SHP77 (cell line): ENCODE results near the gene OGFR.

ENCODE experiments used
- DNase-seq, 2 experiments: peaks; one replicate each; lab custom pipeline; 2025; lab: John Stamatoyannopoulos, UW

The OGFR gene

DNA sequence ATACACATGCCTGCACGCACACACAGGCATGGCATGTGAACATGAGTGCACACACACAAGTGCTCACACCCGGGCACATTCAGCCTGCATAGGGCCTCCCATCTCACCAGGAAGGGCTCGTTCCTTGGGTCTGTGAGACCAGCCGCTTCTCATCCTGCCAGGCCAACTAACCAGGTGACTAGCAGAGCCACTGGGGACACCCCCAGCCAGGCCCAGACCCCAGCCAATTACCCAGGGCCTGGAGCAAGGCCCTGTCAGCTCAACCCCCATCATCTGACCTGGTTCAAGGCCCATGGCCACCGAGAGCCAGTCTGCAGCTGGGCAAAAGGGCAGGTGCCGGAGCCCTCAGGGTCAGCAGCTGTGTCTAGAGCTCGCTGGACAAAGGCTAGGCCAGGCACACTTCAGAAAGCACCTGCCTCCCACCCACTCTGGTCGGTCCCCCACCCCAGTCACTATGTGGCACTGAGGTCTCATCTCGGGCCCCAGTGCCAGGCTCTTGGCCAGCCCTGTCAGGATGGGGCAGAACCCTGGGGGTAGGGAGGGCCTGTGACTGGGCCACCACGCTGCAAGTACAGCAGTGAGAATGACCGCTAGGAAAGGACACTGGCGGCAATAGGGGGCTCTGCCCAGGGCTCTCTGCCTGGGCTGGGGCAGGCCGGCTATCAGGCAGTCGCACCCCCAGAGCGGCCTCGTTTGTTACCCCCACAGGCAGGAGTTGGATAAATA lies 35.1 kb upstream of the OGFR start:
- DNase-seq = no peak

DNA sequence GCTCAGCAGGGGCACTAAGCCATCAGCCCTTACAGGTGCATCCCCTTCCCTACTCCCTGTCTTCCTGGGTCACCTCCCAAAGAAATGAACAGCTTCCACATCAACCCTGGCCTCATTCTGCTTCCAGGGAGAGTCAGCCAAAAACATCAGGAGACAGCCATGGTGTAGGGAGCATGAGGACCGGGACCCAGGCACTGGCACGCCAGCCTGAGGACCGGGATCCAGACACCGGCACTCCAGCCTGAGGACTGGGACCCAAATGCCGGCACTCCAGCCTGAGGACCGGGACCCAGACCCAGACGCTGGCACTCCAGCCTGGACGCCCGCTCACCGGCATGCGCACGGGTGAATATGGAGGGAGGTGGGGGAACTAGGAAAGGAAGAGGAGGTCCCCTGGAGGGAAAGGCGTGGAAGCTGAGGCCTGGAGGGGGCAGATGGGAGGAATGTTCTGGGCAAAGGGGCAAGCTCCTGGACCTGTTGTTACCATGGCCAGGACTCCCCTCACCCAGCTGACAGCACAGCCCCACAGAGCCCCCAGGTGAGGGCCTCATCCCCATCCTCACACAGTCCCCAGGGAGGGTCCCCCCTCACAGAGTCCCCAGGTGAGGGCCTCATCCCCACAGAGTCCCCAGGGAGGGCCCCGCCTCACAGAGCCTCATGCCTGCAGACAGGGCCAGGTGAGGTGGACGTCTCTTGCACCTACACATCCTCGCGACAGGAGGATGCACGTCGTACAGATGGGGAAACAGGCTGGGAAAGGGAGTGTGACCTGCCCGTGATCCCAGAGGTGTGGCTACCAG lies 34.3 kb upstream of the OGFR start:
- no peak for DNase-seq

- no peak for DNase-seq
Measured at GRCh38 chr20:62770916-62771315, 33.7 kb upstream of the OGFR start.

DNA sequence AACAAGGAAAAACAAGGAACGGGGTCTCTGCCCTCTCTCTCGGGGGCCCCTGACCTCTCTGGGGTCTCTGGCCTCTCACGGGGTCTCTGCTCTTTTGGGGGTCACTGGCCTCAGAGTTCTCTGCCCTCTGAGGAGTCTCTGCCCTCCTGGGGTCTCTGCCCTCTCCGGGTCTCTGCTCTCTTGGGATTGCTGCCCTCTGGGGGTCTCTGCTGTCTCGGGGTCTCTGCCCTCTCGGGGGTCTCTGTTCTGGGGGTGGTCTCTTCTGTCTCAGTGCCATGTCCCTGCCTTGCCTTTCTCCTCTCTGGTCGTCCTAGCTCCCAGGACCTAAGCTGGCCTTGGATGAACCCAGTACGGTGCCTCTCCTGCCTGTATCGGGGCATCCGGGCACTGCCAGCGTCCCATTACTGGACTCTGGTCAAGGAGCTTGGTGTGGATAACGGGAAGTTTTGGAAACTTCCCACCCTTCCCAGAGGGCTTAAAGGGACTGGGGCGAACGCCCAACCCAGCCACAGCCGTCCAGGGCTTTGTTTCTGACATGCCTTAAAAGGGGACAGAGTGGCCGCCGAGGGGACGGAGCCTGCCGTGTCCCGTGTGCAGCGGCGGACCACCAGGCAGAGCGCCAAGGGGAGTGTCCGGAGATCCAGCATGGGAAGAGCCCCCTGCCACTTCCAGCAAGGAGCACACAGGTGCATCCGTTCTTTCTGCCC lies 33.1 kb upstream of the OGFR start:
- no peak for DNase-seq

DNA sequence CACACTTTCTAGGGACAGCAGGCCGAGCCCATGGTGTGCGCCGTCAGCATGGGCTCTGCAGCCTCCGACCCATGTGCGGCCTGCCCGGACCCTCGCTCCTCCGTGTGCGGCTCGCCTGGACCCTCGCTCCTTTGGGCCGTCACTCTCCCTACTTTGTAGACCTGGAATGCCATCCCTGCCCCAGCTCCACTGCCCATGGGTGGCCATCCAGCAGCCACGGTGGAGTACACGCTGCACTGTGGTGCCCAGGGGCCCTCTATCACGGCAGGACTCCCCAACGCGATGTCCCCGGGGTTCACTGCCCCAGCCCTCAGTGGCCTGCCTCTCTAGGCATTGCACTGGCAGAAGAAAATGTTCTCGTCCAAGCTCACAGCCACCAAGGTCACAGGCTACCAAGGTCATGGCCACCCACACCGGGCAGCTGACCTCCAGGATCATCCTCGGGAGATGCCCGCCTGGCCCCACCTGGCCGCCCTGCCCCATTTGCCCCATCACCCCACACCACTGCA lies 32.5 kb upstream of the OGFR start:
- no peak for DNase-seq

- DNase-seq = no peak
Measured at GRCh38 chr20:62772619-62772989, 32.0 kb upstream of the OGFR start.

DNA sequence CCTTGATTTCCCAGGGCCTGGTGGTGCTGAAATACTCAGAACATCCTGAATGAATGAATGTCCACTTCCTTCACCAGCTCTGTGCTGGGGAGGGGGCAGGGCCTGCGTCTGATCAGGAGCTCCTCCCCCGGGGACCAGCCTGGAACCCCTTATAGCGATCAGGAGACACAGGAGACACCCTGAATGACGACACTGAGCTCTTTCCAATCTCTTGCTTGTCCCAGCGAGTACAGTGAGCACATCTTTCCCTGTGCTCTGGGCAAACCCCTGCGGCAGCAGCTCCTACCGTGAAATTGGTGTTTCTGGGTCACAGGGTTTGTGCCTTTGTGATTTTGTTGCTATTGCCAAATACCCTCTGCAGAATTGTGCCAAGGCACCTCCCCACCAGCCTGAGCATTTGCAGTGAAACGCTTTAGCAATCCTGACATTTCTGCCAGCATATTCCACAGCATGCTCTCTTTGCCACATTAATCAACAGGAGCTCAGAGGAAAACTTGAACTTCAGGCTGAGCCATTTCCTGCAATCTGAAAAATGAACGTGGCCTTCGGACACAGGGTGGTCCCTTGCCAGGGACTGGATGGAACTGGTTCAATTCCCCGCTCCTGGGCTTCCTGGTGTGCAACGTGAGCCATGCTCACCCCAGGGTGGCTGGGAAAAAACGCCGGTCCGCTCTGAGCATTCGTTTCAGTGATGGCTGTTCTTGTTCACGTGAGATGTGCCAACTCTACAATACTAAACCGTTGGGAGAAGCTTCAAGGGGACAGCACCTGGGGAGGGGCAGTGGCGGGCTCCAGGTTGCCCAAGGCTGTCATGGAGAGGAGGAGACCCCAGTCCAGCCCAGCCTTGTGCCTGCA lies 31.4 kb upstream of the OGFR start:
- DNase-seq = no peak

DNA sequence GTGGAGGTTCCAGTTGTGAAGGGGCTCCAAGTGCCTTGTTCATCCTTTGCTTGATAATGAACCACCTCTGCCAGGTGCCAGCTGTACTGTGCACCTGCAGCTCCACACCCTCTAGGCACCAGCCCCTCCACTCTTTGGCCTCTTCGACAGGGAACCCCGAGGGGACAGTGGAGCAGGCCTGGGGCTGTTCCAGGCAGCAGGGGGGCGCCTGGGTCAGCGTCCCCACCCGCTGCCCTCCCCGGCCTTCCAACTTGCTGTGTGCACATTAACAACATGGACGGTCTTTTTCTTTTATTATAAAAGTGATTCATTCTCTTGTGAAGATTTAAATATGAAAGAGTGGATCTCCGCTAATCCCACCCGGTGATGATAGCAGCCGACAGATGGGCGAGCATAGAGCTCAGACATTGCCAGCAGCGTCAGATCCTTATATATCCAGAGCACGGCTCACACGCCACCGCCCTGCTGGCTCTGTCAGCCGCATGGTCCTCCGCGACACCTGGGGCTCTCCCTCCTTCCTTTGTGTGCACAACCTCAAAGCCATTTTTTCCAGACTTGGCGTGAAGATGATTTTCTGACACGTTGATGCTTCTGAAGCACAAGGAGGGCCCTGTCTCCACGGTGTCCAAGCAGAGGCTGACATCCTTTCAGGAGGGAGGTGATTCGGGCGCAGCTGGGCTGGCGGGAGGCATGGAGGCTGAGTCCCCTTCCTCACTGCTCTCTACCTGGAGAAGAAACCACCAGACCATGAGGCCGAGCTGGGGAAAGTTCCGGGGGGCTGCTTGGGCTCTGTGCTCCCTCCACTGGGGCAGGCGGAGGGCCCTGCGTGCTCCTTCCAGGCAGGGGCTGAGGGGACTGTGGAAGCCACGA lies 30.6 kb upstream of the OGFR start:
- DNase-seq = no peak

DNA sequence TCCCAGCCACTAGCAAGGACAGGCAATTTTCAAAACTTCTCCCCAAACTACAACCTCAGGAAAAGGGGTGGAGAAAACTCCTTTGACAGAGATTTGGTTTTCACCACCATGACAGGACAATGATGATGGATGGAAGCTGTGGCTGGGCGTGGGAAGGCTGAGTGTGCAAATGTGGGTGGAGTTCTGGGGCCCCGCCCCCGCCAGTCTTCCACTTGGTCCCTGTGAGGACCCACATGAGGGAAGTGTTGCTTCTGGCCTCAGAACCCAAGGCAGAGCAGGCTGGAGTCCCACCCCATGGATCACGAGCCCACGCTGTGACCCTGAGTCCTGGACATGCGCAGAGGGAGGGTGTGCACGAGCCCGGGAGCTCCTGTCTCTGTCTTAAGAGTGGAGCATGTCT lies 29.9 kb upstream of the OGFR start:
- DNase-seq = no peak

DNA sequence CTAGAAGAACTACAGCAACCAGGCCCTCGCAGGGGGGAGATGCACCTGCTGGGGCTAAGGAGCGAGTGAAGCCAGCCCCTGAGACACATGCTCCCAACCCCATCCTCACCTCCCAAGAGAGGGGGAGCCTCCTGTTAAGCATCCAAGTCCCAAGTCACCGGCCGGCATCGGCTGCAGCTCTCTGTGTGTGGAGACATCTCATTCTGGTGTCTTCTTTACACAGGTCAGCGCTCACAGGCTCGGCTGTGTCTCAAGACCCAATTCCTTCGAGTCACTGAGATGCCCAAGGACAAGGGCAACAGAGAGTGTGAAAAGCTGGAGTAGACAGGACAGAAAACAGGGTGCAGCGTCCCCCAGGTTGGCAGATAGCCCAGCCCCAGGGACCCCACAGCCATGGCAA lies 29.4 kb upstream of the OGFR start:
- no peak for DNase-seq

- no peak for DNase-seq
Measured at GRCh38 chr20:62776035-62776691, 28.5 kb upstream of the OGFR start.

GRCh38 chr20:62776692-62777527 lies 27.7 kb upstream of the OGFR start:
- no peak for DNase-seq

DNA sequence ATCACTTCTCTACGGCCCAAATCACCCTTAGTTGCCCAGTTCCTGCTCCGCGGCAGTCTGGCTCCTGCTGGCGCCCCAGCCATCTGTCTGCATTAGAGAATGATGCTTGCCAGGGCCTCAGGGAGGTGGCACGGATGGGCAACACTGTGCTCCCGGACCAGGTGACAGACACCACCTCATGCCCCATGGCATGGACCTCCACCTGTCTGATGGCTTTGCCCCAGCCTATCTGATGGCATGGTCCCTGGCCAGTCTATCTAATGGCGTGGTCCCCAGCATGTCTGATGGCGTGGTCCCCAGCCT lies 27.2 kb upstream of the OGFR start:
- no peak for DNase-seq

GRCh38 chr20:62778058-62778457 lies 26.6 kb upstream of the OGFR start:
- no peak for DNase-seq

GRCh38 chr20:62778601-62779416 lies 25.8 kb upstream of the OGFR start:
- no peak for DNase-seq

- DNase-seq = no peak
Measured at GRCh38 chr20:62779417-62779685, 25.3 kb upstream of the OGFR start.

GRCh38 chr20:62780204-62780603 lies 24.4 kb upstream of the OGFR start:
- no peak for DNase-seq

GRCh38 chr20:62780696-62781095 lies 23.9 kb upstream of the OGFR start:
- no peak for DNase-seq
